IPS-18c (cell line): Measurements from ENCODE around the gene ERP44.

Experiments used
- H3K4me3 ChIP-seq: 2 replicates; pipeline ENCODE4 v1.7.0; 2013; ENCODE audit warnings: low read depth, mild to moderate bottlenecking, low read length, moderate library complexity; ENCODE audit not compliant: insufficient read depth
- H3K9me3 ChIP-seq: one replicate; pipeline ENCODE4 v1.6.1; 2013; ENCODE audit warnings: mild to moderate bottlenecking, low read length, moderate library complexity; ENCODE audit not compliant: control insufficient read depth, insufficient read depth

The ERP44 gene

GRCh38 chr9:100052375-100052774, 46.4 kb downstream of the ERP44 start:
- no peak overlapping the region for H3K4me3 ChIP-seq

GRCh38 chr9:100049551-100049950, 49.2 kb downstream of the ERP44 start:
- H3K9me3 ChIP-seq = no peaks in the 10 kb centered on the region
- no peak overlapping the region for H3K4me3 ChIP-seq

More at GRCh38 chr9:100052375-100052774, 46.4 kb downstream of the ERP44 start:
- no peaks in the 10 kb centered on the region for H3K9me3 ChIP-seq

GRCh38 chr9:100038472-100038871, 60.3 kb downstream of the ERP44 start:
- Histone ChIP-seq H3K4me3 (no peak overlapping the region), H3K9me3 (no peaks in the 10 kb centered on the region)

GRCh38 chr9:100033877-100034551, 64.8 kb downstream of the ERP44 start:
- H3K4me3 ChIP-seq = no peak overlapping the region
- H3K9me3 ChIP-seq = no peaks in the 10 kb centered on the region

GRCh38 chr9:100030548-100030947, 68.3 kb downstream of the ERP44 start:
- H3K9me3 ChIP-seq = no peaks in the 10 kb centered on the region
- H3K4me3 ChIP-seq = no peak overlapping the region

GRCh38 chr9:100029251-100029650, 69.5 kb downstream of the ERP44 start:
- no peak overlapping the region for H3K4me3 ChIP-seq
- H3K9me3 ChIP-seq = no peaks in the 10 kb centered on the region

- H3K9me3 ChIP-seq = no peaks in the 10 kb centered on the region
Measured at GRCh38 chr9:100028201-100028784, 70.5 kb downstream of the ERP44 start.

GRCh38 chr9:100027543-100027942, 71.3 kb downstream of the ERP44 start:
- no peak overlapping the region for H3K4me3 ChIP-seq
- H3K9me3 ChIP-seq = no peaks in the 10 kb centered on the region

More at GRCh38 chr9:100028201-100028784, 70.5 kb downstream of the ERP44 start:
- H3K4me3 ChIP-seq = no peak overlapping the region

- H3K4me3 ChIP-seq = no peak overlapping the region
- H3K9me3 ChIP-seq = no peaks in the 10 kb centered on the region
Measured at GRCh38 chr9:100021931-100022330, 76.9 kb downstream of the ERP44 start.

- H3K4me3 ChIP-seq = no peak overlapping the region
- H3K9me3 ChIP-seq = no peaks in the 10 kb centered on the region
Measured at GRCh38 chr9:100020121-100020795, 78.5 kb downstream of the ERP44 start.

- H3K9me3 ChIP-seq = no peaks in the 10 kb centered on the region
Measured at GRCh38 chr9:100019541-100019940, 79.3 kb downstream of the ERP44 start.

GRCh38 chr9:100014846-100015245, 84.0 kb downstream of the ERP44 start:
- no peak overlapping the region for H3K4me3 ChIP-seq

More at GRCh38 chr9:100019541-100019940, 79.3 kb downstream of the ERP44 start:
- no peak overlapping the region for H3K4me3 ChIP-seq

GRCh38 chr9:100013573-100013972, 85.2 kb downstream of the ERP44 start:
- H3K9me3 ChIP-seq = no peaks in the 10 kb centered on the region
- H3K4me3 ChIP-seq = no peak overlapping the region

More at GRCh38 chr9:100014846-100015245, 84.0 kb downstream of the ERP44 start:
- H3K9me3 ChIP-seq = no peaks in the 10 kb centered on the region

GRCh38 chr9:100012279-100012678, 86.5 kb downstream of the ERP44 start:
- H3K9me3 ChIP-seq = no peaks in the 10 kb centered on the region
- no peak overlapping the region for H3K4me3 ChIP-seq

- H3K4me3 ChIP-seq = no peak overlapping the region
- H3K9me3 ChIP-seq = no peaks in the 10 kb centered on the region
Measured at GRCh38 chr9:100011062-100011681, 87.6 kb downstream of the ERP44 start.

- Histone ChIP-seq H3K4me3 (no peak overlapping the region), H3K9me3 (no peaks in the 10 kb centered on the region)
Measured at GRCh38 chr9:99999797-100000196, 99.0 kb downstream of the ERP44 start.

GRCh38 chr9:99998866-99999265, 99.9 kb downstream of the ERP44 start:
- no peak overlapping the region for H3K4me3 ChIP-seq
- H3K9me3 ChIP-seq = peaks cover 2% of the 10 kb centered on the region

GRCh38 chr9:99998266-99998665, 100.5 kb downstream of the ERP44 start:
- Histone ChIP-seq H3K9me3 (peaks cover 2% of the 10 kb centered on the region), H3K4me3 (no peak overlapping the region)
